Right ventricle myocardium inferior (tissue), 1 donor: ENCODE results near the gene ANAPC10. TPM values are rescaled to one million over a fixed set of nuclear protein-coding genes. Genes with fewer than 3 reads are reported as not detected.
"Not testable (repeated sequence)": the region's sequence is repeated elsewhere in the genome, so short reads cannot be mapped to it uniquely, and the experiment has no call there.

Experiments
- ATAC-seq: fragments of 200-7000 bp; cut with Tn5 transposase; one replicate; pipeline ENCODE4 v1.9.1; 2020; ENCODE audit warnings: mild to moderate bottlenecking, moderate library complexity
- DNase-seq: peaks from one replicate; pipeline ENCODE4 v3.0.0; 2021; ENCODE audit errors: missing footprints
- intact Hi-C: fragments of 100-400 bp; cut with DNase I; formaldehyde crosslinking; loops from one replicate; pipeline ENCODE4 v1.11.0; 2022
- total RNA-seq: library from RNA; stranded (reverse); fragmentation: NEBNext Ultra II Directional; extraction: Animal tissue kit (Norgen Biotek cat#: 25700); gene quantifications from one replicate; pipeline ENCODE4 v1.2.1, GENCODE V29; 2021
- donor health status: DM: no; HTN: yes; CAD: no; lungs with severe emphysema.

ANAPC10 gene
- total RNA-seq, 1 donor from 2014 or later = 12.7 TPM

GRCh38 chr4:145035494-145036136 is 62.4 kb downstream of the ANAPC10 start:
- no peak for DNase-seq
- intact Hi-C loops = no loop called here
- no peak for ATAC-seq

DNA sequence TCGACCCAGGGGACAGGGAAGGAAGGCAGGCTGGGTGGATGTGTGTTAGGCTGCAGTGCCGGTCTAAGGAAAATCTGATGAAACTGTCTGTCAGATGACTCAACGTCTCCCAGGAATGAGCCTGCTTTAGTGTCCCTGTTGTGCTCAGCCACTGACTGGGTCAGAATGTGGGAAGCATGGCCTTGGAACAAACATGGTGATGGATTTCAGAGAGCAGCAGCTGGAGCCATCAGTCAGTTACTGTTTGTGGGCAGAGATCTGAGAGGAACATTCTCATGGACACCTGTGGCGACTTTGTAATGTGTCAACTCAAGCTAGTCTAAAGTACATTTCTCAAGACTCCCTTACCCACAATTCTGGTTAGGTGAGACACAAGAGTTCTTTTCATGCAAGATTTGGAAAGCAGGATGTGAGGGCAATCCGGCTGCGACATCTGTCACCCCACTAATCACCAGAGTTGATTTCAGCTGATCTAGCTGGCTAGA is 63.2 kb downstream of the ANAPC10 start:
- intact Hi-C loops = no loop called here
- no peak for DNase-seq
- no peak for ATAC-seq

- DNase-seq (no peak), ATAC-seq (no peak)
- intact Hi-C loops = no loop called here
These were observed 78.7 kb downstream of the ANAPC10 start for GRCh38 chr4:145019346-145019745.

- ATAC-seq = no peak
- intact Hi-C loops = no loop called here
- DNase-seq = no peak
These were observed 83.6 kb downstream of the ANAPC10 start for GRCh38 chr4:145014365-145014764.

GRCh38 chr4:145012841-145013240 is 85.2 kb downstream of the ANAPC10 start:
- DNase-seq (no peak), ATAC-seq (peak; percentile 37)
- intact Hi-C loops = no loop called here

DNA sequence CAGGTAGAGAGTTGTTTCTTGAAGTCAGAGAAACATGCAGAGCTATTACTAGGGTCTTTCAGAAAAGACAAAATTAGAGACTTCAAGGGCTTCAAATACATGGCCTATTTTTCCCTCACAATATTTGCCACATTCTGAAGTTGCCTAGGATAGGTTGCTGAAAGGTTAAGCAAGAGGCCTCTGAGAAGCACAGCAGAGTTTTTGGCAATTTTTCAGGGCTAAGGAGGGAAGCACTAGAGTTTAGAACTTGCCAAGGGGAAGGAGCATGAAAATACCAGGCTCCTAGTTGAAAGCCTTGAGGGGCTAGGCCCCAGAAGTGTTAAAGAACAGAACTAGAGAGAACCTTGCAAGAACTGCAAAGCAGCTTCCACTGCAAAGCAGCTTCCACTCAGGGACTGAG is 86.4 kb downstream of the ANAPC10 start:
- no peak for DNase-seq
- intact Hi-C loops = no loop called here
- peak; percentile 31 for ATAC-seq

GRCh38 chr4:145010315-145010714 is 87.7 kb downstream of the ANAPC10 start:
- intact Hi-C loops, DNase-seq, ATAC-seq: not testable (repeated sequence)

- DNase-seq (no peak), ATAC-seq (no peak)
- intact Hi-C loops = no loop called here
These were observed 94.3 kb downstream of the ANAPC10 start for GRCh38 chr4:145003675-145004074.

DNA sequence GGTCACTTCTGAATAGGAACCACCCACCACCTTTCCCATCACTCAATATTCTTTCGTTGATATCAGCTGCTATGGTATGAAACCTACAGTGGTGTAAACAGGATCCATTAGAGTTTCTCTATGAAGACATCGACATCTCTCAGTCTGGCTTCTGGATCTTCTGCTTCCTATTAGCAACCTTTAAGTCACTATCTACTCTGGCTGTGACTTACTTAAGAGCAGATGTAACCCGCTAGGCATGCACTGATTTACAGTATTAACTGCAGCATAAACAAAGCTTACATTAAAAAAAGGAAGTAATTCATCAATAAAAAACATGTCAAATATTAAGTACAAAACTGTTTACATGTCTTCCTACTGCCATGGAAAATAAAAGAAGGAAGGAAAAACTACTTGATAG is 96.4 kb downstream of the ANAPC10 start:
- ATAC-seq = no peak
- no peak for DNase-seq
- intact Hi-C loops = no loop called here

- ATAC-seq, intact Hi-C loops, DNase-seq: not testable (repeated sequence)
These were observed 97.3 kb downstream of the ANAPC10 start for GRCh38 chr4:145000656-145001055.

GRCh38 chr4:144989306-144989705 is 108.7 kb downstream of the ANAPC10 start:
- ATAC-seq = no peak

GRCh38 chr4:144985531-144985930 is 112.5 kb downstream of the ANAPC10 start:
- intact Hi-C loops = no loop called here
- no peak for DNase-seq
- no peak for ATAC-seq

More at GRCh38 chr4:144989306-144989705, 108.7 kb downstream of the ANAPC10 start:
- intact Hi-C loops = no loop called here
- no peak for DNase-seq

GRCh38 chr4:144985014-144985413 is 113.0 kb downstream of the ANAPC10 start:
- ATAC-seq (no peak), DNase-seq (no peak)
- intact Hi-C loops = no loop called here

- ATAC-seq (no peak), DNase-seq (no peak)
- intact Hi-C loops = no loop called here
These were observed 113.8 kb downstream of the ANAPC10 start for GRCh38 chr4:144984241-144984640.

DNA sequence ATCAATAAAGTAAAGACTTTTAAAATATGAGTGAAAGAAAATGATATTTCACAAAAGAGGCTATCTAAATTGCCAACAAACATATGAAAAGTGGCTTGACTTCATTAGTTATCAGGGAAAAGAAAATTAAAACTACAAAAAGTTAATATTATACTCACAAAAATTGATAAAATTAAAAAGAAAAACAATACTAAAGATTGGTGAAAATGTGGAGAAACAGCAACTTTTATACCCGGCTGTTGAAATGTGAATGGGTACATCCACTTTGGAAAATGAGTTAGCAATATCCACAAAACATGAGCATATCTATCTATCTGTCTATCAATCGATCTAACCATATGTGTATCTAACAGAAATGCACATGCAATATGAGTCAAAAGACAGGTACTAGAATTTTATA is 122.3 kb downstream of the ANAPC10 start:
- ATAC-seq (no peak), DNase-seq (no peak)
- intact Hi-C loops = no loop called here

- ATAC-seq (no peak), DNase-seq (no peak)
- intact Hi-C loops = no loop called here
These were observed 127.4 kb downstream of the ANAPC10 start for GRCh38 chr4:144970597-144970996.

DNA sequence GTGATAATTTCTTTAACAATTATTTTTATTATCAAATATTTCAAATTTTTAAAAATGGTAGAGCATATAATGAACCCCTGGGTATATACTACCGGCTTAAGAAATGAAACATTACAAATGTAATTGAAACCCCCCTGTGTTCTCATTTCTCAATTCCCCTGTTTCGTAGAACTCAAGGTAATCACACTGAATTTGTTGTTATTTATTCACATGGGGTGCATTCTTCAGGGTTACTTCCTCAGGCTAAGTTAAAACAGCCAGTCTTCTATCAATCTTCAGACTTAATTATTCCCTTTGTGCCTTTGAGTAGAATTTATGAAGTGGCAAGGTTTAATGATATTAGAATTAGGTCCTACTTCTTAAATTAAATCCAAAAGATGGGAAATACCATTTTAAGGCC is 128.2 kb downstream of the ANAPC10 start:
- intact Hi-C loops = no loop called here
- ATAC-seq = no peak
- no peak for DNase-seq

- intact Hi-C loops = no loop called here
- no peak for ATAC-seq
These were observed 129.4 kb downstream of the ANAPC10 start for GRCh38 chr4:144968606-144969005.

DNA sequence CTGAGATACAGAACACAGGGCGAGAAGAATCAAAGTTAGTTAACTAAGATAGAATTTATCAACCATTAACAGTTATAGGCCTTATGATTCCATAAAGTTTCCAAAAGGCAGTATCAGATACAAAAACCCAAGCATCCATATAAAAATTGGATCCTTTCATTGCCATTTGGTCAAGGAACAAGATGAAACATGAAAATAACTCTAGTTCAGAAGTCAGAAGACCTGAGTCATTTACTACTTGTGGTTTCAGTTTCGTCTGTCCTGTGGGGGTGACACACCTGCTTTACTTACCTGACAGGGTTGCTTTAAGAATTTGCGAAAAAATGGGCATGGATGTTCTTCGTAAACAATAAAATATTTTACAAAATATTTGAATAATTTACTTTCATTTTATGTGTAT is 130.8 kb downstream of the ANAPC10 start:
- intact Hi-C loops = no loop called here
- ATAC-seq (no peak), DNase-seq (no peak)

More at GRCh38 chr4:144968606-144969005, 129.4 kb downstream of the ANAPC10 start:
- DNase-seq = no peak

DNA sequence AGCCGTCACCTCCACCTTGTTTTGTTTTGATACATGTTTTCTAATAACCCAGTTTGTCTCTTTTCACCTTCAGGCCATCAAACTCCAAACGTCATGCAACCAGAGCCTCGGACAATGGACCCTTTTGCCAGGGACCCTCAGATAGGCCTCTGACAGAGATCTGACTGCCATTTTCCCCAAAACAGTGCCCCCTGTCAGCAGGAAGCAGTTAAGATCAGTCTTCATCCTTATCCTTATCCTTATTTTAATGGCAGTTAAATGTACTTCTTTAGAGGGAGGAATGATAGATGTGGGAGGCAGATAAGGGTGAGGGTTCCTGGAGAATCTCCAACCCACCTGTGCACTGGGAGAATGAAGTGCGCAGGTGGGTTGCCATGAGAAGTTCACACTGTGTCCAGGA is 135.7 kb downstream of the ANAPC10 start:
- DNase-seq = no peak
- intact Hi-C loops = no loop called here
- ATAC-seq = no peak

GRCh38 chr4:144955104-144955503 is 142.9 kb downstream of the ANAPC10 start:
- intact Hi-C loops = no loop called here
- ATAC-seq = no peak
- no peak for DNase-seq
